HG03432 (cell line): ENCODE measurements around the gene GRIN2A.
A peak's percentile ranks its signal among the peaks of the same experiment; 100 is the strongest.

ENCODE experiments used
- ATAC-seq: cut with Tn5 transposase; IDR thresholded peaks from one replicate; pipeline ENCODE4 v1.9.1; 2021; ENCODE audit warnings: mild to moderate bottlenecking, moderate library complexity; ENCODE audit not compliant: unreplicated experiment

The GRIN2A gene

DNA sequence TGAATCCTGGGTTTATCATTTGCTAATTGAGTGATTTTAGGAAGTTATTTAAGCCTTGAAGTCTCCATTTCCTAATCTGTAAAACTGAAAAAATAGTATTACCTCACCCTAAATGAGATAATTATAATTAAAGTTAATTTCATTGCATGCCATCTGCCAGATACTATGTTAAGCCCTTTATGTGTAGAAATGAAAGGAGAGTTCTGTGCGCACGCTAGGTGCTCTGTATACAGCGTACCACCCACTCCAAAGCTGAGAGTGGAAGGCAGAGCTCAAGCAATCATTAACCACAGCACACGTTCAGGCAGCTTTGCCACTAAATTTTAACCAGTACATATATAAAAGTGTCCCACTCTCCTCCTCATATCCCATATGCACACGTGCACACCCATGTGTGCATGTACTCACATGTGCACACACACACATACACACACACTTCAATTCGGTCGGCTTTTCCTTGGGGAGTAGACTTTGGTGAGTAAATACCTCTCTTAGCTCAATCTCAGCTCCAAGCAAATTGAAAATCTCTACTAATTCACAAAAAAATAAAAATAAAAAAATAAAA is 204.8 kb downstream of the GRIN2A start:
- no peak for ATAC-seq

DNA sequence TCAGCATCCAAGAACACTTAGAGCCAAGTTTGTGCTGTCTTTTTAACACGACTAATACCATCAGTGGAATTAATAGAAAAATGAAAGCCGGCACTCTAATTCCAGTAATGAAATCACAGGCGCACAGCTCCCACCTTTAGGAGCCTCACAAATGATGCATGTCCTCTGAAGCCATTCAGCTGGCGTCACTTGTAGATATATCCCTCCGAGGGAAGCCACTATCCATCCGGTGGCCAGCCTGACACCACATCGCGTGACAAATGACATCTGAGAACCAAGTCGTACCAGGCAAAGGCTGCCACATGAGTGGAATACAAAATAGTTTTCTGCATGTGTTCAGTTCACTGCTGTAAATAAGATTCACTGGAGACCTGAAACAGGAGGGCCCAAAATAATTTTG is 205.6 kb downstream of the GRIN2A start:
- ATAC-seq: no peak

DNA sequence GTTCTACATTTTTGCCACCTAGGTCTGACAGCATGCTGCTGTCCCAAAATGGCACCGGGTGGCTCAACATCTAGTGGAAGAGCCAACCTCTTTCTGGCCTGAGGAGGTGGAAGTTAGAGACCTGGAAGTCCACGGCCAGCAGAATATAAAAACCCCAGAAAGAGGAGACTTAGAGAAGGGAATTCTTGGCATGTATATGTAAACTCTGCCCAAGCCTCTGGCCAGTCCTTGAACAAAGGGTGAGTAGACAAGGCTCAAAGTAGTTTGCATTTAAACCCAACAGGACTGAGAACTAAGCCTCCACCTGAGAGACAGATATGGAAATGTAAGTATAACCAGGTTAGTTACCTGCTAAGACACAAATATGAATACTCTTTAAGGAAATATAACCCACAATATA is 210.3 kb downstream of the GRIN2A start:
- no peak for ATAC-seq

DNA sequence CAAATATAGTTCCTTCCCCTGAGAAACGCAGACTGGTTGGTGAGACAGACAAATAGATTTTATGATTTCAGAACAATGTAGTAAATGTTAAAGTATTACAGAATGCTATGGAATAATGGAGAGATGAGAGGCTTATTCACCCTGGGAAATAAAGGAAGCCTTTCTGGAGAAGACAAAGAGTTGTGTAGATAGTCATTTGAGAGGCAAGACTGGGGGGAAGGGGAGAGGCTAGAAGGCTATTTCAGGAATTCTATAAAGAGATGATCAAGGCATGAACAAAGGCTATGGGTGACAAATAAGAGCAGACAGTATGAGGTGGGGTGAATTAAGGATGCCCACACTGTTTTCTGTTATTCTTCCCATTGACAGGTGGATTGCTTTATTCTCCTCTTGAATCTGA is 211.4 kb downstream of the GRIN2A start:
- ATAC-seq: no peak

DNA sequence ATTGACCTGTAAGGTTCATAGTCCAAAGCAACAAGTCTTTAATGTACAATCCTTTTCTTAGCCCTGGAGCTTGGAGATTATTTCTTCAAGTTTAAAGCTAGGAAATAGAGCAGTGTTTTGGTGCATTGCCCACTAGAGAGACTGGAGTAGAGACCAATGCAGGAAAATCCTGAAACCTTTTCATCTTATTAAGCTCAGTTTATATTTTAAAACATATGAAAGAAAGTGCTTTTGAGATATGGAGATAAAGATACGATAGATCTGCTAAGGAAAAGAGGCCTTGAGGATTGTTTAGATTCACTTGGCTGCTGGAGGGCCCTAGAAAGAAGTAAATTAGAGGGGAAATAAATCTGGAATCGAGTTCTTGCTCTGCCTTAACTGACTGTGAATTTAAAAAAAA is 212.0 kb downstream of the GRIN2A start:
- ATAC-seq: no peak

DNA sequence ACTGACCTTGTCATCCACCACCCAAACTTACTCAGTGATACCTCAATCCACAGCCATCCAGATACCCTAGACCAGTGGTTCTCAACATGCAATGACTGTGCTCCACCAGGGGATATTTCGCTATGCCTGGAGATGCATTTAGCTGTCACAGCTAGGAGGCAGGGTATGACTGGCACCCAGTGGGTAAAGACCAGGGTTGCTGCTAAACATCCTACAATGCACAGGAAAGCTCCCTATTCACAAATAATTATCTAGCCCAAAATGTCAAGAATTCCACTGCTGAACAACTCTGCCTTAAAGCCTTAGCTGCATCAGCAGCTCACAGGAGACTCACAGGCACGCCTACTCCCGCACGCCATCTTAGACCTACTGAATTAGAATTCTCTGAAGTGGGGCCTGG is 212.6 kb downstream of the GRIN2A start:
- no peak for ATAC-seq

DNA sequence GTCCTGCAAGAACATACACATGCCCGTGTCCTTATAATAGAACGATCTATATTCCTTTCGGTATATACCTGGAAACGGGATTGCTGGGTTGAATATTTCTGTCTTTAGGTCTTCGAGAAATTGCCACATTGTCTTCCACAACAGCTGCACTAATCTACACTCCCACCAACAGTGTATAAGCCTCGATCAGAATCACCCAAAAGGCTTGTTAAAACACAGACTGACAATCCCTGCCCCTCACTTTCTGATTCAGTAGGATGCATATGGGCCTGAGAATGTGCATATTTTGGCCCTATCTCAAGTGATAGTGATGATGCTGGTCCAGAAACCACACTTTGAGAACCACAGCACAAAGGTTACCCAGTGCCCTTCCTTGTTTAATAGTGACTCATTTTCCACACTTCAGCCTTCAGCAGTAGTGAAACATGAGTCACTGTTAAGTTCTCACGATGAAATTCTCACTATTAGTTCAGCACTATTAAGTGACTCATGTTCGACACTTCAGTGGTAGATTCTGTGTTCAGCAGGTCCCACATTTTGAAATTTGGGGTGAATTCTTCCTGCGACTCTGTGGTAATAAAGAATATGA is 215.6 kb downstream of the GRIN2A start:
- peak; percentile 92 for ATAC-seq

DNA sequence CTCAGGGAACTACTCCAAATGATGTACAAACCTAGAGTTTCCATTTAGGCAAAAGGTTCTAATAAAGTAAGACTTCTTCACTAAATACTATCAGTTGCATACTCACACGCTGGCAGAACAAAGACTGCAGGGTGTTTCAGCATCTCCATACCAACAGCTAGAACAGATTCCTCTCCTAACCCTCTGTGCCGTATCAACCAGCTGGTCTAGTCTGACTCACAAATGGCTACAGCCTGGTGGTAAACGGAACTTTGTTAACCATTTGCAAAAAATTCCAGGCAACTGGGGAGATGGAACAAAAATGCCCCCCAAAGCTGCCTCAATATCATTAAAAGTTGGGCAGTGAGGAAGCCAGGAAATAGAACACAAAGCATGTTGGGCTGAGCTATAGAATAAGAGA is 217.1 kb downstream of the GRIN2A start:
- ATAC-seq: no peak

DNA sequence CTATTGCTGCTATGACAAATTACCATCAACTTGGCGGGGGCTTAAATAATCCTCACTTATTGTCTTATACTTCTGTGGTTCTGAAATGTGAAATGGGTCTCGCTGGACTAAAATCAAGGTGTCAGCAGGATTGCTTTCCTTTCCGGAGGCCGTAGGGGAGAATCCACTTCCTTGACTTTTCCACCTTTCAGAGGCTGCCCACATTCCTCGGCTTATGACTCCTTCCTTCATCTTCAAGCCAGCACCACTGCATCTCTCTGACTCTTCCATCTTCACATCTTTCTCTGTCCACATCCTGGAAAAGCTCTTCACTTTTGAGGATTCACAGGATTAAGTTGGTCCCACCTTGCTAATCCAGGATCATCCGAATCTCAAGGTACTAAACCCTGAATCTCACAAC is 217.8 kb downstream of the GRIN2A start:
- ATAC-seq: no peak

DNA sequence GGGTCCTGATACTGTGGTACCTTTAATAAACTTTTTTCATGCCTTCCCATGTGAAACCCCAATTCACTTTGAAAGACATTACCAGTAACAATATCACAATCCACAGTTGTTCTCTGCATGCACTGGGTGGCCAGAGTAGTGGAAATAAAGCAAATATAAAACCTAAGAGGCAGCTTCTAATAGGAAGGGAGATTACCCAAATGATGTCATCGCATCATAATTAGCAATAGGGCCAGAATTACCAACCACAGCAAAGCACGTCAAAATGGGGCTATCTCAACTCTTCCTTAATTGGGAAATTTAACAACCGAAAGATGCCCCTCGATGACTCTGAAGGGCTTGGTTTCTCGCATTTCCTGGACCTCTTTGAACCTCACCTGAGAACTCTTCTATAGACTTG is 224.8 kb downstream of the GRIN2A start:
- no peak for ATAC-seq

DNA sequence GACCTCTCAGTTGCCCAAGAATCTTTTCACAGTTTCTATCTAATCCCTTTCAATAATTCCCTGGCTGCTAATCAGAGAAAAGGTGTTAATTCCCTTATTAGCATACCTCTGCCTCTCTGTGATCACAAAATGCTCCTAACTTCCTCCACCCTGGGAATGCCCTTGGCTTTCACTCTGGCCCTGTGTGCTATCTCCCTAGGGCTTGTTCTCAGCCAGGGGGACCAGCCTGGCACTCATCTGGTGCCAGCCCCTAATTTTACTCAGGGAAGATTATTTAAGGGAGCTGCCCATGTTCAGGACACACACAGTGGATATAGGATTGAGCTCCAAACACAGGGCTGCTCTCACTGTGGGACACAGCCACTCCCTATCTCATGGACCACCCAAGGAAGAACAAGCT is 225.2 kb downstream of the GRIN2A start:
- no peak for ATAC-seq

DNA sequence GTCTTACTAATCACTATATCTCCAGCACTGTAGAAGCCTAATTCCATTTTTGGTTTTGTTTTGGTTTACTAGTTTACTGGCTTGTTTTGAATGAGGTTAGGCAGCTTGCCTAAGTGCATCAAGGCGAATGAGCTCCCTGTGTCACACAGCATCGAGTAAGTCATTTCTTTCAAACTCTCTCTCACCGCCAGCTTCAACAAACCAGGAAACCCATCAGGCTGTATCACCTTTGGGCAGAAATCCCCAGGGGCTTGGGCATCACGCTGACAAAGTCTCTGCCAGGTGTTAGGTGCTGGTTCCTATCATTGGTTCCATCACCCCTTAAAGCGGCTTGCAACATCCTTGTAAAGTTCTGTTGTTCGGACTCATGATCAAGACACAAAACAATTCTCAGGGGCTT is 226.6 kb downstream of the GRIN2A start:
- no peak for ATAC-seq

DNA sequence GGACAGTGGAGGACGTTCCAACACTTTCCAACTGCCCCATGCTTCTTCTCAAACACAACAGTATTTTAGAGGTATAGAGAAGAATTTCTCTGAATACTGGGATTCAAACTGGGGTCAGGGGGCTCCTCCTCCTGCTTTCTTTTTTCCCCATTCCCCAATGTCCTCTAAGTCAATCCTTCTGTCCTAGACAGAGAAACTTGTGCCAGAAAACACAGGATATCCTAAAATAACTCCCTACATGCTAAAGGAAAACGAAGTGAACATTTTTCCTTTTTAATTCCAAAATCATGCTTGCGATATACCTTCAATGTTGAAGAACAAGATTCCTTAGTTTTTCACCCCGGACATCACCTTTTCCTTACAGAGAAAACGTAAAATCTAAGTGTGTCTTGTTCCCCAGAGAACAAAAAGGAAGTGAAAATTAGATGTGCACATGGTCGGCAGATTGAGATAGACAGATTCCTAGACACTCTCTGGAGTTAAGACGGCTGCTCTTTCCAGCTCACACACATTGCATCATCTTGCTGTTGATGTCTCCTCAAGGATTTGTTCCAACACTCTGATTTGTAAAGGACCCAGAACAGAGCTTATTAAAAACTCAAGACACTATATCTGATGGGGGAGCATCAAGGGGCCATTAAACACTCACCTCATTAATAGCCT is 228.2 kb downstream of the GRIN2A start:
- no peak for ATAC-seq

DNA sequence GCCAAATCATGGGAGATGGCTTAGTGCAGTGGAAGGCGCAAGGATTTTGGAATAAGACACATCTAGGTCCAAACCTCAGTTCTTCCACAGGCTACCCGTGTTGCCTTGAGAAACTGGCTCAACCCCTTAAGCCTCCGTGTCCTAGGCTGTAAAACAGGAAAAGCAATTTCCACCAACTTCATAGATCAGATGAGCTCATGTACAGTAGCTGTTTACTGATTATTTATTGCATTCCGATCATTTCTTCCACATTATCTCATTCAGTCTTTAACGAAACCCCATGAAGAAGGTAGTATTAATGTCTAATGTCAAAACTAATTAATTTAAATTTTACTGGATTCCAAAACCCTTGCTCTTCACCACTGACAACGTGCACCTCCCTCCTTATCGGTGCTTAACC is 231.6 kb downstream of the GRIN2A start:
- ATAC-seq: no peak

DNA sequence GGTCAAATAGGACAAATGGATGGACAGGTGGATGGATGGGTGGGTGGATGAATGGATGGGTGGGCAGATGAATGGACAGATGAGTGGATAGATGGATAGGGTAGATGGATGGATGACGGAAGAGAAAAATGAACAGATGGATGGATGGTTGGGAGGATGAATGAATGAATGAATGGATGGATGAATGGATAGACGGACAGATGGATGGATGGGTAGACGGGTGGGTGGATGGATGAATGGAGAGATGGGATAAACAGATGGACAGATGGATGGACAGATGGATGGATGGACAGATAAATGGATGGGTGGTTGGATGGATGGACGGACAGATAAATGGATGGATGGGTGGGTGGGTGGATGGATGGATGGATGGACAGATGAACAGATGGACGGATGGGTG is 232.8 kb downstream of the GRIN2A start:
- no peak for ATAC-seq

DNA sequence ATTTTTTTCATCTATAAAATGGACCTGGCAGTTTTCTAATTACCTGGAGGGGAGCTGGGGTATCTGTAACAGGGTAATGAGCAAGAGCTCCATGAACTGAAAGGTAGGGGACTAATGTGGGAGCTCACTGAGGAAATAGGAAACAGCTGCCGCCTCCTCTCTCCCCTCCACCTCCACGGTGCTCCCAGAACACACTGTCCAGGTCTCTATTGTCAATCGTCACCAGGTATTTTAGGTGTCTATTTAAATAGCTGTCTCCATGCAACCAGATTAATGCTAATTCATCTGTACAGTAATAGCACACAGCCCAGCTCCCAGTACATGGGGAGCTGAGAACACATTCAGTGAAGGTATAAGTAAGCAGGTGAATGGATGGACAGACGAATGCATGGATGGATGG is 233.3 kb downstream of the GRIN2A start:
- ATAC-seq: no peak

DNA sequence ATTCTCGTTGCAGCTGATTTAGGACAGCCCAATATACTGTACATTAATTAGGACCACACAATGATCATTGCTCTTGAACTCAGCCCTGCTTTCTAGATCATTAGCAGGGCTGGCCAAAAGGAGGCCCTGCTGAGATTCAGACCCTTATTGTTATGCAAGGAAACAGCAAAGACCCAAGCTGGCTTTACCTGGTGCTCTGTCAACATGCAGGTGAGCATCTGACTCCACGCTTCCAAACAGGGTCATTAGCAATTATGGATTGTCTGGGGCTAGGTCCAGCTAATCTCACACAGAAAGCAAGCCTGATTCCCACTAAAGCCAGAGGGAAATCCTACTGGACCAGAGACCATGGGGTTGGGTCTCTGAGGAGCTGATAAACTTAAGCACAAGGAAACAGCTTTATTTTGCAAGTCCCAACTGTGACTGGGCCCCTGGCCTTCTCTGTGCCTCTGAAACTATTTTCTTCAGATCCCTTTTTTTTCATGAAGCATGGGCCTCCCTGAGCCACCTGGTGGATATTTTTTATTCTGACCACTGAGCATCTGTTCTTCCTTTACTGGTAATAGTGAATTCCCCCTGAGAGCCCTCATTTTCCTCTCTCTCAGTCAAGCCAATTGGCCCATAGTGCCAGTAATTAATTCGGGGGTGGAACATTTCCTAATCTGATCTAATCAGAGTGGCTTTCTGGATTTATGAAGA is 236.1 kb downstream of the GRIN2A start:
- no peak for ATAC-seq

DNA sequence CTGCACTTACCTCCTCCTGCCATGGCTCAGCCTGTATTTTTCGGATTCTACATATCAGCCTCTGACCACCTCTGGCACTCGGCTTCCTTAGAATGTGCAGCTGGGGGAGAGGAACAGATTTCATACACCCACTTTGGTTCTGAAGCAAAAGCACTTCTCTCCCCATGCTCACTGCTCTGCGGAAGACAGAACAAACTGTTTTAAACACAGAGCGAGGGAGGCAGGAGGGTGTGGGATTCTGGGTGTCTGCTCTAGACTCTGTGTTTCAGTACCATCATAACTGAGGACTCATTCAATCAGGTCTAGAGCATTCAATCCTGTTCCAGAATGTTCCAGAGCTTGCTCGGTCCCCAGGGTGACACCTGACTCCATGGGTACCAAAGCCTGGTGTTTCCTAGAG is 239.1 kb downstream of the GRIN2A start:
- ATAC-seq: no peak

DNA sequence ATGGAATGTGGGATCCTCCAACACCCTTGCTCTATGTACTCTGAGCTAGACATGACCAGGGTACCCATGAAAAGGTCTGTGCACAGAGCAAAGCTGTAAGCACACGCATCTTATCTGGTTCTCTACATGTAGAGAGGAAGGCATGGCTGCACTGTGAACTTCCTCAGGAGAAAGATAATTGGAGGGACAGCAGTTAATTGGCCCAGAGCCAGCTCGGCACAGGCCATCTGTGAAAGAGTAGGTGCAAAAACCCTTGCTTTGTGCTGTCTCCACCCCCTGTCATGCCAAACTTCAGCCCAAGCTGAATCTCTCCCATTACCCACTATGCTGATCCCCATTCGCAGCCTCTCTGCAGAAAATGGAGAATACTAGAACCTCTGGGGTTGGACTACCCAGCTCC is 241.0 kb downstream of the GRIN2A start:
- ATAC-seq: no peak

DNA sequence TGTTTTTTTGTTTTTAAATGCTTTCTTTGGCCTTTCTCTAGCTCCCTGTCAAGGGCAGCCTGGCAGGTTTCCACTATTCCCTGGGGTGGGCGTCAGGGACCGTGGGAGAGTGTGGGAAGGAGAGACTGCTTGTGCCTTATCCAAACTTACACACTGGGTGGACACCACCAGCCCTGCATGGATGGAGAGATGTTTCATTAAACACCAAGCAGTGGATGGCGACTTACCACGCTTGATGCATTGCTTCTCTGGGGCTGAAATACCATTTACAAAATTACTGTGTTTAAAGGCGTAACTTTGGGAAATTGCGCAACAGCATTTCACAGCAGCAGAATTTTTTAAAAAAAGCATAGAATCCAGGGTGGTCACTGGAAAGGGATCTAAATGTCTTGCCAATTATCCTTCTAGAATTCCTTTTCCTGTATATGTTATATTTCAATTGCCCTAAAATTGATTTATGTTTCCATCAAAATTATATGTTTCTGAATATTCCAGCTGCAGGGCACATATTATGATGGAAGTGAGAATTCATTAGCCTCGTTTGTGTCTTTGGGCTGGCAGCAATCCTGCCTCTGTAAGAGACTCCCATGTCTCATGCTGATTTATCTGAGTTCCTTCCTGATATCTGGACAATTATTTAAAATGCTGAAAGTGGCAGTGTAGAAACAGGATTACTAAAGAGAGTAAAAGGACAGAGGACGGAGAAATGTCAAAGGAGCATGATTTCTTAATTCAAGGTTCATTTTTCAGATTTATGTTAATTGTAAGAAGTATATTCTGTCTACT is 247.3 kb downstream of the GRIN2A start:
- no peak for ATAC-seq

DNA sequence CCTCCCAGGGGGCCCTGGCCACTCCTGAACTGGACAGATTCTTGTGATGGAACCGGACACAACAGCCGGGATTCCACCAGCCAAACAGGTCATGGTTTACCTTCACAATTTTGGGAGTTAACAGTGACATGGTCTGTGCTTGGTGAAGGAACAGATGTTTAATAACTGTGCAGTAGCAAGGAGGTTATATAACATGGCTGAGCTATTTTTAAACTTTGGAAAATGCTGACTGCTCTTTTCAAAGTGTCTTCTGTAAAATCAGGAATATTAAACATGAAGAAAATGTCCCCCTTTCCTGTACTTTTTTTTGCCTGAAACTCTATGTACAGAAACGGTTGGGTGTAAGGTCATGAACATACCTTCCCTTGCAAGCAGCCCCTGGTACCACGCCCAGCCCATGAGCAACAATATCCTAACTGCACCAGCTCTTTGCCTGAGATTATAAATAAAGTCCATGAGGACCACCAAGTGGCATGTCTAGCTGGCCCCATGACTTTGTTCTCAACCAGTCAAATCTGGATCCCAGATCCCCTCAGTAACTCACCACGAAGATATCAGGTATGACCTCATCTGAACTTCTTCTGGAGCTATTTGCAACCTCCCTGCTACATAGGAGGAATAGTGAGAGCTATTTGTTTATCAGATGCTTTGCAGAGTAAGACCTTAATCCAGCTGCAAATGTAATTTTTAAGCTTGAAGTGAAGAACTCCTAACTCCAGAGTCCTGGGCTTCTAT is 249.1 kb downstream of the GRIN2A start:
- ATAC-seq: no peak
